HEK293 (cell line): Measurements from ENCODE around the gene NDUFB10.

Experiments
- CTCF ChIA-PET: fragments of 350-600 bp; formaldehyde crosslinking; extraction: SDS; loops from one replicate; lab custom pipeline; 2021; ENCODE audit warnings: antibody characterized with exemption; lab: Yijun Ruan, JAX
- POLR2A ChIA-PET: fragments of 300-600 bp; formaldehyde crosslinking; extraction: SDS; loops from one replicate; lab custom pipeline; 2020; ENCODE audit warnings: antibody characterized with exemption, inconsistent platforms; lab: Yijun Ruan, JAX
- H3K27ac ChIP-seq: fragments of 200-500 bp; sonication (Bioruptor generic); 2 replicates; pipeline ENCODE4 v1.5.1; 2014; ENCODE audit warnings: low read depth, low read length, control low read depth, inconsistent platforms; ENCODE audit errors: extremely low read depth
- H3K36me3 ChIP-seq, 2 experiments: fragments of 200-500 bp in 1 of 2; sonication (Bioruptor generic) in 1 of 2; 1 replicate in 1 of 2; 2 replicates in 1 of 2; pipeline ENCODE4 v1.5.1; 2014 to 2017; ENCODE audit warnings: inconsistent platforms in 2 of 2, low read length in 2 of 2; ENCODE audit not compliant: control insufficient read depth in 2 of 2, insufficient read depth in 1 of 2
- H3K4me1 ChIP-seq: fragments of 200-500 bp; sonication (Bioruptor generic); 2 replicates; pipeline ENCODE4 v1.5.1; 2014; ENCODE audit warnings: mild to moderate bottlenecking, low read length, inconsistent platforms; ENCODE audit not compliant: control insufficient read depth, insufficient read depth
- H3K4me3 ChIP-seq: 2 replicates; pipeline ENCODE4 v1.5.1; 2011; ENCODE audit warnings: low read depth, mild to moderate bottlenecking, control low read depth, low read length, moderate library complexity
- H3K9me3 ChIP-seq: fragments of 200-500 bp; sonication (Bioruptor generic); 2 replicates; pipeline ENCODE4 v1.5.1; 2014; ENCODE audit warnings: low read depth, low read length, inconsistent platforms; ENCODE audit not compliant: control insufficient read depth, insufficient read depth
- EGR2 ChIP-seq: fragments of 450-650 bp; formaldehyde crosslinking; IDR thresholded peaks from 2 replicates; pipeline ENCODE4 v1.5.1; 2016; ENCODE audit warnings: low read depth, missing biosample characterization, missing genetic modification characterization
- GLIS2 ChIP-seq: fragments of 450-650 bp; formaldehyde crosslinking; IDR thresholded peaks from 2 replicates; pipeline ENCODE4 v1.5.1; 2016; ENCODE audit warnings: missing biosample characterization, missing genetic modification characterization
- SCRT1 ChIP-seq: fragments of 450-650 bp; formaldehyde crosslinking; IDR thresholded peaks from 2 replicates; pipeline ENCODE4 v1.5.1; 2016; ENCODE audit warnings: missing biosample characterization, missing genetic modification characterization, borderline replicate concordance
- SCRT2 ChIP-seq: fragments of 450-650 bp; formaldehyde crosslinking; IDR thresholded peaks from 2 replicates; pipeline ENCODE4 v1.5.1; 2016; ENCODE audit warnings: missing biosample characterization, missing genetic modification characterization
- SP2 ChIP-seq: fragments of 450-650 bp; formaldehyde crosslinking; IDR thresholded peaks from 2 replicates; pipeline ENCODE4 v1.5.1; 2016; ENCODE audit warnings: missing biosample characterization, missing genetic modification characterization
- TRIM28 ChIP-seq: IDR thresholded peaks from 2 replicates; pipeline ENCODE4 v1.6.1; 2011; ENCODE audit warnings: low read length, control low read depth, borderline replicate concordance
- ZFHX2 ChIP-seq: fragments of 450-650 bp; formaldehyde crosslinking; conservative IDR thresholded peaks from 2 replicates; pipeline ENCODE4 v1.5.1; 2016; ENCODE audit warnings: missing biosample characterization, missing genetic modification characterization
- ZNF2 ChIP-seq: fragments of 450-650 bp; formaldehyde crosslinking; IDR thresholded peaks from 2 replicates; pipeline ENCODE4 v1.5.1; 2016; ENCODE audit warnings: missing biosample characterization, missing genetic modification characterization
- ZNF274 ChIP-seq, 2 experiments: fragments of 200-500 bp in 1 of 2; fragments of 450-650 bp in 1 of 2; sonication (Bioruptor generic) in 1 of 2; formaldehyde crosslinking in 1 of 2; IDR thresholded peaks; 2 replicates each; pipeline versions ENCODE4 v1.5.1 to v1.6.1; 2014 to 2016; ENCODE audit warnings: borderline replicate concordance in 1 of 2, inconsistent platforms in 1 of 2, low read length in 1 of 2, missing biosample characterization in 1 of 2, missing genetic modification characterization in 1 of 2
- ZNF37A ChIP-seq: fragments of 450-650 bp; IDR thresholded peaks from 2 replicates; pipeline ENCODE4 v1.5.1; 2018; ENCODE audit warnings: missing biosample characterization, missing genetic modification characterization
- TF ChIP-seq, protein P1 (sequence below): fragments of 450-650 bp; formaldehyde crosslinking; IDR thresholded peaks from 2 replicates; pipeline ENCODE4 v1.5.1; 2016; ENCODE audit warnings: missing biosample characterization, missing genetic modification characterization
- TF ChIP-seq, protein P2 (sequence below): fragments of 450-650 bp; formaldehyde crosslinking; IDR thresholded peaks from 2 replicates; pipeline ENCODE4 v1.5.1; 2017; ENCODE audit warnings: missing biosample characterization, missing genetic modification characterization

The NDUFB10 gene

DNA sequence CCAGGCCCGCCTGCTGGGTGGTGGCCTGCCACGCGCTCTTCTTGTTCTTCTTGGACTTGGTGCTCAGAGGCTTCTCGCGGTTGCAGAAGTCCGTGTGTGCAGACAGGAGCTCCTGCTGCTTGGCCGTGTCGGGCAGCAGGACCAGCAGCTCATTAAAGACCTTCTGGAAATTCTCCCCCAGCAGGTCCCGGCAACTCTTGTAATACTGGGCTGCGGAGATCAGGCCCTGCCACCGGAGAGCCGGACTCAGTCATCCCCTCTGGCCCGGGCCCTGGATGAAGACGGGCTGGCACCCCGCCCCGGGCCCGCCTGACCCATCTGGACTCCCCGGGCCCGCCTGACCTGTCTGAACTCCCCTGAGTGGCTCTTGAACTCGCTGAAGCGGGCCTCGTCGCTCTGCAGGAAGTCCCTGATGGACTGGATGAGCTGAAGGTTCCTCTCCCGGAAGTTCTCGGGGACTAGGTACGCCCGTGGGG lies 39.1 kb downstream of the NDUFB10 start (continued):
- TF ChIP-seq ZNF274 (IDR thresholded peaks at IDR 0.05; ENCODE audit: low read length) (no peak), ZNF274 (tag by site-specific recombination; IDR thresholded peaks at IDR 0.05; ENCODE audit: borderline replicate concordance) (no peak), TRIM28 (no peak)
- TF ChIP-seq, protein P1, sequence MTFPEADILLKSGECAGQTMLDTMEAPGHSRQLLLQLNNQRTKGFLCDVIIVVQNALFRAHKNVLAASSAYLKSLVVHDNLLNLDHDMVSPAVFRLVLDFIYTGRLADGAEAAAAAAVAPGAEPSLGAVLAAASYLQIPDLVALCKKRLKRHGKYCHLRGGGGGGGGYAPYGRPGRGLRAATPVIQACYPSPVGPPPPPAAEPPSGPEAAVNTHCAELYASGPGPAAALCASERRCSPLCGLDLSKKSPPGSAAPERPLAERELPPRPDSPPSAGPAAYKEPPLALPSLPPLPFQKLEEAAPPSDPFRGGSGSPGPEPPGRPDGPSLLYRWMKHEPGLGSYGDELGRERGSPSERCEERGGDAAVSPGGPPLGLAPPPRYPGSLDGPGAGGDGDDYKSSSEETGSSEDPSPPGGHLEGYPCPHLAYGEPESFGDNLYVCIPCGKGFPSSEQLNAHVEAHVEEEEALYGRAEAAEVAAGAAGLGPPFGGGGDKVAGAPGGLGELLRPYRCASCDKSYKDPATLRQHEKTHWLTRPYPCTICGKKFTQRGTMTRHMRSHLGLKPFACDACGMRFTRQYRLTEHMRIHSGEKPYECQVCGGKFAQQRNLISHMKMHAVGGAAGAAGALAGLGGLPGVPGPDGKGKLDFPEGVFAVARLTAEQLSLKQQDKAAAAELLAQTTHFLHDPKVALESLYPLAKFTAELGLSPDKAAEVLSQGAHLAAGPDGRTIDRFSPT = no peak

DNA sequence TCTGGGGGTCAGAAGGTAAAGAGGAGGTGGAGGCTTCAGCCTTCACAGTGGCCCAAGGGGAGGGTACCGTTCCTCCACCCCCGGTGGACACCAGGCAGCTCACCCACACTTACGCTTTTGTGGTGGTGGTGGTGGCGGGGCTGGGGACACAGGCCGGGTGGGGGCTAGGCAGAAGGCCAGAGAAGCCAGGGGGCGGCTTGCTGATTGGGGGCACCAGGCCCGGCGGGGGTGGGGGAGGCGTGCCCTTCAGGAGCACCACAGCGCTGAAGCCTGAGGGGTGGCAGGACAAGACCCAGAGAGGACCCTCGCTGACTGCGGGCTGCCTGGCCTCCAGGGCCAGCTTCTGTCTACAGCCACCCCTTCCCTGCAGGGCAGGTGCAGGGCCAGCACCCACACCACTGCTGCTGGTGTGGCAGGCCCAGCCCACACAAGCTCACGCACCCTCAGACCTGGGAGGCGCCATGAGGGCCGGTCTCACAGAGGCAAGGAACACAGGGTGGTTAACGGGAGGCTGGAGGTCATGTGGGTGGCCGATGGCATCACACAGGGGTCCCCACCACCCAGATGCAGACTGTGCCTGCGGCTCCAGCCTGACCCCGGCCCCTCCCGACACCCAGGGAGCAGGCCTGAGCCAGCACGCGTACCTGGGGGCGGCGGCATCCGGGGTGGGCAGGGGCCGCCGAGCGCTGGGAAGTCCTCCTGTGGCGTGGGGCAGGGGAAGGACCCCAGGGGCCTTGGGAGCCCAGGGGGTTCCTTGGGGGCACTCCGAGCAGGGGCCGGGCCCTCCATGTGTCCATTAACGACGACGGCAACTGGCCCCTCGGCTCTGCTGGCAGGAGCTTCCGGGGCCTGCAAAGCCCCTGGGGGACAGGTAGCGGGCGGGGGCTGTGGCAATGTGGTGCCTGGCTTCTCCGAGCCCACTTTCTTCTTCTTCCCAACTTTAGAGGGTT lies 39.8 kb downstream of the NDUFB10 start:
- Histone ChIP-seq H3K4me1 (peaks cover 1% of the 10 kb centered on the region; the same call in 1 of the 2 replicates), H3K4me3 (no peak overlapping the region)
- TF ChIP-seq EGR2 (tag by site-specific recombination) (peak; percentile 34; the same call in 1 of the 2 replicates), GLIS2 (tag by site-specific recombination) (peak; percentile 39; the same call in 1 of the 2 replicates), ZNF37A (tag by site-specific recombination) (no peak)
- TF ChIP-seq, all 188 proteins: peak for 2
- peaks cover 0 to 72% of the 10 kb centered on the region in 2 experiments; a peak in 2 of 3 replicates for H3K36me3 ChIP-seq
- H3K9me3 ChIP-seq = no peaks in the 10 kb centered on the region
- H3K27ac ChIP-seq = no peak overlapping the region
- CTCF ChIA-PET = interaction anchor here (0.6 kb wide), 1 partner anchor 68 kb away, joined by 3 read pairs; no protein-coding TSS in a partner anchor
- POLR2A ChIA-PET = interaction anchor here (1.0 to 2.1 kb wide), 3 partner anchors 8 to 34 kb away, joined by 3 to 8 read pairs (median 3); partner anchors contain the start of gene RPS2

DNA sequence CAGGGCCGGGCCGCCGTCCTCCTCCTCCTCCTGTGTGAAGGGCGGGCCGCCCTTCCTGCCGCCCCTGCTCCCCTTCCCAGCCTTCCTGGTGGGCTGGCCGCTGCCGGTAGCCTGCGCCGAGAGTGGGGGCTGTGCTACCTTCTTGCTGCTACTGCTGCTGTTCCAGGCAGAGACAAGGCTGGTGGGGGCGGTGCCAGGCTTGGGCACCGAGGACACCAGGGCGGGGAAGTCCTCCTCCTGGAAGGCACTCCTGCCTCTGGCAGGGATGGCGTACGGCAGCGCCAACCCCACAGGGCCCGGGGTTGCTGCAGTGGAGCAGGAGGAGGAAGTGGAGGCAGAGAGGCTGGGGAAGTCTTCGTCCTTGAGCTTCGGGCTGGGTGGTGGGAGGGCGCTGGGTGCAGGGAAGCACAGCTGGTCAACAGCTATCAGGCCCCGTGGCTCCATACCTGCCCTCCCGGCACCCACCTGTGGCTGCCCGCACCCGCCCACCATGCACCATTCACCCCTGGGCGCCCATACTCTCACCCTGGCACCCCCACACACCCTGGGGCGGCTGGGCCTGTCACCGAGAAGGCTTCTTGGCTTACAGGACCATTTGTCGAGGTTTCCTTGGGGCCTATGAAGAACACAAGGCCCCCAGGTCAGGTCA lies 40.7 kb downstream of the NDUFB10 start:
- Histone ChIP-seq H3K4me1 (peaks cover 5% of the 10 kb centered on the region; the same call in 1 of the 2 replicates), H3K9me3 (no peaks in the 10 kb centered on the region), H3K4me3 (no peak overlapping the region), H3K27ac (no peak overlapping the region), H3K36me3 (peaks cover 0 to 76% of the 10 kb centered on the region in 2 experiments; a peak in 2 of 3 replicates)
- TF ChIP-seq SP2 (tag by site-specific recombination) = peak; percentile 41
- TF ChIP-seq, protein P1 = peak; percentile 51; the same call in 1 of the 2 replicates
- peak; percentile 23; the same call in 1 of the 2 replicates for TF ChIP-seq EGR2 (tag by site-specific recombination)
- peak; percentile 59; the same call in 1 of the 2 replicates for TF ChIP-seq SCRT1
- TF ChIP-seq SCRT2 (tag by site-specific recombination) = peak; percentile 83
- TF ChIP-seq ZFHX2 (tag by site-specific recombination) = 0 out of 2 replicates have a peak, but pooled peaks have one; percentile 9
- no peak for TF ChIP-seq ZNF2
- TF ChIP-seq, protein P2, sequence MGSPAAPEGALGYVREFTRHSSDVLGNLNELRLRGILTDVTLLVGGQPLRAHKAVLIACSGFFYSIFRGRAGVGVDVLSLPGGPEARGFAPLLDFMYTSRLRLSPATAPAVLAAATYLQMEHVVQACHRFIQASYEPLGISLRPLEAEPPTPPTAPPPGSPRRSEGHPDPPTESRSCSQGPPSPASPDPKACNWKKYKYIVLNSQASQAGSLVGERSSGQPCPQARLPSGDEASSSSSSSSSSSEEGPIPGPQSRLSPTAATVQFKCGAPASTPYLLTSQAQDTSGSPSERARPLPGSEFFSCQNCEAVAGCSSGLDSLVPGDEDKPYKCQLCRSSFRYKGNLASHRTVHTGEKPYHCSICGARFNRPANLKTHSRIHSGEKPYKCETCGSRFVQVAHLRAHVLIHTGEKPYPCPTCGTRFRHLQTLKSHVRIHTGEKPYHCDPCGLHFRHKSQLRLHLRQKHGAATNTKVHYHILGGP (tag by site-specific recombination) = no peak
- CTCF ChIA-PET = no interaction called here
- POLR2A ChIA-PET = interaction anchor here (0.6 to 1.2 kb wide), 3 partner anchors 7 to 155 kb away, joined by 3 to 4 read pairs (median 3); partner anchors contain the start of gene TRAF7
